ENCODE results near the gene FBXL3. TPM values are rescaled to one million over a fixed set of nuclear protein-coding genes. Genes with fewer than 3 reads are reported as not detected.
A peak's percentile ranks its signal among the peaks of the same experiment; 100 is the strongest.

FBXL3 gene
- total and polyA plus RNA-seq, 2 of the 8 experiments (the other 6 are each of a cell fraction or from before 2014, with no cell fraction given), result 4.9 to 14.9 TPM

GRCh38 chr13:77040835-77041234 is 13.9 kb upstream of the FBXL3 start:
- Histone ChIP-seq H4K8ac (ENCODE audit: extremely low read depth, insufficient read depth, low read length) (no peak overlapping the region), H4K20me1 (replicated peaks in 1 of 2; ENCODE audit: control insufficient read depth in 1 of 2, insufficient read depth in 2 of 2, low read length in 2 of 2) (no peaks in the 10 kb centered on the region), H3K27me3 (replicated peaks in 1 of 4; ENCODE audit: control insufficient read depth in 3 of 4, extremely low read depth in 1 of 4, insufficient read depth in 3 of 4, low read length in 3 of 4) (no peaks in the 10 kb centered on the region), H2AK5ac (ENCODE audit: low read depth, low read length) (no peak overlapping the region), H3K79me2 (ENCODE audit: control insufficient read depth in 1 of 2, insufficient read depth in 2 of 2, low read length in 2 of 2) (no peaks in the 10 kb centered on the region), H3K14ac (ENCODE audit: insufficient read length) (no peak overlapping the region), H3K4me3 (ENCODE audit: extremely low read depth in 1 of 4, insufficient read depth in 2 of 4, low read depth in 3 of 4, low read length in 4 of 4) (no peak overlapping the region), H3K56ac (replicated peaks; ENCODE audit: insufficient read length, low read depth, low read length) (no peak overlapping the region), H2BK5ac (ENCODE audit: low read depth, low read length) (no peak overlapping the region), H3K79me1 (ENCODE audit: low read depth, low read length) (no peaks in the 10 kb centered on the region), H4K5ac (ENCODE audit: insufficient read length, low read depth, low read length) (no peak overlapping the region), H3K18ac (ENCODE audit: extremely low read depth, low read length) (no peak overlapping the region), H3K9me3 (ENCODE audit: insufficient read depth in 2 of 2, low read depth in 1 of 2, low read length in 1 of 2) (no peaks in the 10 kb centered on the region), H3K9ac (replicated peaks in 1 of 4; ENCODE audit: extremely low read depth in 1 of 4, low read depth in 3 of 4, low read length in 3 of 4) (no peak overlapping the region), H3K4me1 (replicated peaks in 1 of 4; ENCODE audit: control insufficient read depth in 3 of 4, insufficient read depth in 4 of 4, low read length in 3 of 4) (no peaks in the 10 kb centered on the region), H4K91ac (replicated peaks; ENCODE audit: insufficient read length, low read length) (no peak overlapping the region), H2BK12ac (ENCODE audit: low read depth, low read length) (no peak overlapping the region), H3K27ac (ENCODE audit: low read depth, low read length) (no peak overlapping the region), H3K36me3 (ENCODE audit: control insufficient read depth in 2 of 4, insufficient read depth in 4 of 4, low read length in 3 of 4) (peaks cover 0 to 5% (median 2%) of the 10 kb centered on the region in 4 experiments; a peak in 3 of 8 replicates), H3K23ac (ENCODE audit: insufficient read length) (no peak overlapping the region), H2BK120ac (replicated peaks; ENCODE audit: low read depth, low read length) (no peak overlapping the region), H3K23me2 (ENCODE audit: low read depth, low read length) (no peaks in the 10 kb centered on the region), H2BK20ac (ENCODE audit: low read length) (no peak overlapping the region), H3K4me2 (ENCODE audit: insufficient read depth in 1 of 2, low read depth in 2 of 2, low read length in 2 of 2) (no peak overlapping the region), H2BK15ac (ENCODE audit: low read length) (no peak overlapping the region), H2AFZ (ENCODE audit: low read length) (no peak overlapping the region), H3K4ac (replicated peaks; ENCODE audit: insufficient read length, low read depth, low read length) (no peak overlapping the region)
- no peak for FAIRE-seq
- ChIA-PET CTCF (ENCODE audit: partially characterized antibody) (no interaction called here), POLR2A (ENCODE audit: partially characterized antibody) (interaction anchor here (1.5 kb wide), 1 partner anchor 15 kb away, joined by 4 read pairs; no protein-coding TSS in a partner anchor)
- TF ChIP-seq CEBPB (IDR thresholded peaks at IDR 0.05; ENCODE audit: low read depth, low read length) (peak; percentile 21; the same call in 1 of the 2 replicates), MAX (IDR thresholded peaks at IDR 0.05) (no peak)
- no peak for DNase-seq (ENCODE audit: low read depth in 1 of 2, low spot score in 2 of 2)
- 94% methylated on average over 9 of the region's 9 CpGs; no CpG with 5 or more reads in 1 of the 2 experiments for WGBS, 2 experiments (ENCODE audit: extremely low coverage in 1 of 2, insufficient coverage in 1 of 2, insufficient read length in 1 of 2, insufficient replicate concordance in 2 of 2, low coverage in 1 of 2, low lambda C conversion rate in 2 of 2, missing lambda C conversion rate in 1 of 2)
